ENCODE results near the gene F2.

The F2 gene

DNA sequence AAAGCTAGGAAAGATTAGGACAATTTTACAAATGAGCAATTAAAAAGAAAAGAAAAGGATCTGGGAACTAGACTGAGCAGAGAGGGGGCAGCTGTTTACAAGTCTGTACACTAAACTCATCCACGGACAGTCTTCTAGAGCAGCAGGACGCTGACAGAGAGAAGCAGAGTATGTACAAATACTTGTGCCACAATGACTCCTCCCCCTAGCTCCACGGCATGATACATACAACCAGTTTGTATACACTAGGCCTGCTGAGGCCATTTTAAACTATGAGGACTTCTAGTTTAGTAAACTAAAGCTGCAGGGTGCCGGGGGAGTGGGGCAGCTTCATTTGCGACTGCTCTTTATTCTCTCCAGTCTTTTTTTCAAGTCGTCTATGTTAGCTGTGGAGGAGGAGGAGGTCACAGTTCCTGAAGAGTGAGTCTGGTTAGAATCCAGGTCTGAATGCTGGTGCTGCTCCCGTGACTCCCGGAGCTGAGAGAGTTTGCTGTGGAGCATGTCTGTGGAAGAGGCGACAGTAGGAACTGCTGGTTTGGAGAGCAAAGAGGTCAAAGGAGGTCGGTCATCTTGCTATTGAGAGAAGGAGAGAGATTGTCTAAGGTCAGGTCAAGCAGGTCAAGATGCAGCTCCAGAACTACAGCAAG, 24.8 kb downstream of the F2 start:
- DNase-seq: no peak

DNA sequence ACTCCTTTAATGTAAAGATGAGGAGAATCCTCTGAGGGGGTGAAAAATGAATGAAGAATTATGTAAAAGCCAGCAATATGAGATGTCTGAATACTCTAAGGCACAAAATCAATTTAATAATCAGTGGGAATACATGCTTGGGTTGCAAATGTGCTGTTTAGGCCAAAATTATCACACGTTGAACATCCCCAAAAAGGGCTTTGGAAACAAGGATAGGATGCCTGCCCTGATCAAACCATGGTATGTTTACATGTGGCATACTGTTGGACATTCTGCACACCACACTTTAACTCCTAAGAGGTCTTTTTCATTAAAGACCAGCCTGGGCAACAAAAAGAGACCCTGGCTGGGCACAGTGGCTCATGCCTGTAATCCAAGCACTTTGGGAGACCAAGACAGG, 26.3 kb downstream of the F2 start:
- DNase-seq: no peak

DNA sequence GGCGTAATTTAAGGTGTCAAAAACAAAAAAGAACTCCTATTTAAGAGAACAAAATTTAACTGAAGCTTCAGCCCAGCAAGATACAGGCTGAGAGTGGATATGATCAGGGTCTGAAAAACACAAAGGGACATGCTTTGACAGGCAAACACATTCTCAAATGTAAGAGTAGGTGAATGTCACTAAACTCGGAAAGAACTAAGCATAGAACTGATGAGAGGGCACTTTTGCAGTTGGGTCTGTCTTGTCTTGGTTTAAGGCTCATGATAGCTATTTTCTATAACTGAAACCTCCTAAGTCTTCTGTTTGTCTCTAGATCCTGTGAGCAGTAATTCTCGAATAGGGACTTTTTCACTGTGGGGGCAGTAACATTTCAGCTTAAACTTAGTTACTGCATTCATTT, 27.0 kb downstream of the F2 start:
- DNase-seq: no peak

DNA sequence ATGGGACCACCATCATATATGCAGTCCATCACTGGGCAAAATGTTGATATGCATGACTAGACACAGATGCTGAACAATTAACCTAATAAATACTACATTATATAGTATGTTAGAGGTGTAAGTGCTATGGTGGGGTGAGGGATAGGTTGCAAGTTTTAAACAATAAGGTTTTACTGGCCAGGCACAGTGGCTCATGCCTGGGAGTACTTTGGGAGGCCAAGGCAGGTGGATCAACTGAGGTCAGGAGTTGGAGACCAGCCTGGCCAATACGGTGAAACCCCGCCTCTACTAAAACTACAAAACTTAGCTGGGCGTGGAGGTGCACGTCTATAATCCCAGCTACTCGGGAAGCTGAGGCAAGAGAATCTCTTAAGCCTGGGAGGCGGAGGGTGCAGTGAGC, 28.1 kb downstream of the F2 start:
- no peak for DNase-seq

DNA sequence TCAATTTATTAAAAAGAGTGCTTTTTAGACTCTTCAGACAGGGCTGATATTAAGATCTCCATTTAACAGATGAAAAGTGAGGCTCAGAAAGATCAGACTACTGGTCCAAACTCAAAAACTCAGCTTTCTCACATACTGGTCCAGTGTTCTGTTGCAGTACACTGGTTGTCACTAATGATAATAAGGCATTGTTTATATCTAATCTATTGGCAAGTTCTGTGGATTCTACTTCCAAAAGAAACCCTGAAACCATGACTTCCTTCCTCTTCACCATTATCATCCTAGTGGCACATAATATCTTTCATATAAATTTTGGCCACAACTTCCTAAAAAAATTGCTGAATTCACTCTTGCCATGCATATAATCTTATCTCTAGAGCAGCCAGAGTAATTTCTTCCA, 36.9 kb downstream of the F2 start:
- DNase-seq: no peak

DNA sequence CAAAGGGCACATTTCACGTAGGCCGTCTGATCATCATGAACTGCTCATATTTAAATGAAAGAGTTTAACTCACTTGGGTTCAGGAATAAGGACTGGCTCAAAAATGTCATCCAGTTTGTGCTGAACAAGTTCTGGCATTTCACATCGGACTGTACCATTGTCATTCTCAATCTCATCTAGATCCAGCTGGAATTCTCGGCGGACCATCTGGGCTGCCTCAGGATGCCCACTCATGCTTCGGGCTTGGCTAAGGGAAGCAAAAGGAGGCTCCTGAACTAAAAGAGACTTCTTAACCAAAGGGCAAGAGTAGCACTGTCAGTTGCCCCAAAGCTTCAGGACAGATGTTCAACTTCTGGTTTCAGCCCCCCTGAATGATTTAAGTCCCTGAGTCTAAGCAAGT, 40.2 kb downstream of the F2 start:
- DNase-seq: no peak

DNA sequence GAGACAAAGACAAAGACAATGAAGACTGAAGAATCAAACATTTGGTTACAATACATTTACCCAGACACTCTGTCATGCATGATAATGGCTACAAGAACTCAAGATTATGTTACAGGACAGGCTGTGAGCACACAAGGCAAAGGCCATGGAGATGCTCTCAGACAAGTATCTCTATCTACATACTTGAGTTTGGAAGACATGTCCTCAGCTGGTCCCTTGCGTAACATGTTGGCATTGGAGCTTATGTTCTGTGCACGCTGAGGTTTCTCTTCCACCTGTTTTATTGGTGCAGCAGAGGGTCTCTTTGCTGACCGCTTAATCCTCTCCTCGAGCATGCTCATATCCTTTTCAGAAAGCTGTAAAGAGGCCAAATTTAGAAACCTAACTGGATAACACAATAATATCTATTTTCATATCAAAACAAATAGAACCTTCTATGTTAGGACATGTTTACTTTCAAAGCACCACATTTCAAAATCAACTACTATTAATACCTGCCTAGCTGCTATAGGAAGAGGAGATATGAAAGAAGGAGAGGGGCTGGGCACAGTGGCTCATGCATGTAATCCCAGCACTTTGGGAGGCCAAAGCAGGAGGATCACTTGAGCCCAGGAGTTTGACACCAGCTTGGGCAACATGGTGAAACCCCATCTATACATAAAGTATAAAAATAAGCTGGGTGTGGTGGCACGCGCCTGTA, 41.6 kb downstream of the F2 start:
- DNase-seq: no peak

DNA sequence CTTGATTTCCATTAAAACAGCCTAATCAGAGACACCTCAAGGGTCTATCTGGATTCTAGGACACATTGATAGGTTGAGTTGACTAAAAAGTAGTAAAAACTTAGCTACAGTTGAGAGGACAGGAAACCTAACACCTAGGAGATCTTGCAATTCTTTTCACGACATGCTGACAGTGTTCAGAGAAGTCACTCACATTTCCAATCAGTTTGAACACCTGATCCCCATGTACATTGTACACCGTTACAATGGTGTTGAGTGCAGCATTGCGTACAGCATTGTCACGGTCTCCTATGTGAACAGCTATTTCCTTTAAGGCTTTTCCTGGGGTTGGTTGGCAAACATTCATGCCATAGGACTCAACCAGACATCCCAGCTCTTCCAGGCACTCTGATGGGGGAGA, 42.8 kb downstream of the F2 start:
- DNase-seq: no peak

DNA sequence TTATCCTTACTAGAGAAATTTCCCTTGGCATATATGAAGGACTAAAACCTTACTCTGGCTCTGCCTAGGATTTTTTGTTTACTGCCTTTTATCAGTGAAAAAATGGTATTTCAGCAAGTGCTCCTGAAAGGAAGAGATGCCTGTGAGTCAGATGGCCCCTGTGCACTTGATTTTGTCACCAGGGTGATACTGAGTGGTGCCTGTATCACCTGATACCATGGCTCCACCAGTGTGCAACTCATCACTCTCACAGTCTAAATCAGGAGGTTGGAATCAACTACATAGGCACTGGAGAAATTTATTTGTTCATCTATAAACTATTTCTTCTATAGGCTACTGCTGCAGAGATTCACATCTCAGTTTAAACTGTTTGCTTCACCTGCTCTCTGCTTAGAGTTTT, 43.2 kb downstream of the F2 start:
- DNase-seq: no peak

DNA sequence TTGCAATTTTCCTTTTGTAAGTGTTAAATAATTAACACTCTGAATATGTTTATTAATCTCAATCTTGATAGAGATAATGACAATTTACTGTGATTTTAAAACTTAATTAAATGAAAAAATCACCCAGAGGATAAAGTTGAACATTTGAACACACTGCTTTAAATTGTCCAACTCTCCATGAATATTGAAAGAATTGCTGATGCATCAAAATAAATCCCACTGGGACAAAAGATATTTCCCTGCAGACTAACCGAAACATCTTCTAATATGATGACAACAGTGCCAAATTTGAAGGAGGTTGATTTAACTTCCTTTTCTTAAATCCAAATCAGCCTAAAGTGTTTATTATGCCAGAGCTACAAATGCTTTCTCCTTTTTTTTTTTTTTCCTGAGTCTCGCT, 47.6 kb downstream of the F2 start:
- DNase-seq: no peak

DNA sequence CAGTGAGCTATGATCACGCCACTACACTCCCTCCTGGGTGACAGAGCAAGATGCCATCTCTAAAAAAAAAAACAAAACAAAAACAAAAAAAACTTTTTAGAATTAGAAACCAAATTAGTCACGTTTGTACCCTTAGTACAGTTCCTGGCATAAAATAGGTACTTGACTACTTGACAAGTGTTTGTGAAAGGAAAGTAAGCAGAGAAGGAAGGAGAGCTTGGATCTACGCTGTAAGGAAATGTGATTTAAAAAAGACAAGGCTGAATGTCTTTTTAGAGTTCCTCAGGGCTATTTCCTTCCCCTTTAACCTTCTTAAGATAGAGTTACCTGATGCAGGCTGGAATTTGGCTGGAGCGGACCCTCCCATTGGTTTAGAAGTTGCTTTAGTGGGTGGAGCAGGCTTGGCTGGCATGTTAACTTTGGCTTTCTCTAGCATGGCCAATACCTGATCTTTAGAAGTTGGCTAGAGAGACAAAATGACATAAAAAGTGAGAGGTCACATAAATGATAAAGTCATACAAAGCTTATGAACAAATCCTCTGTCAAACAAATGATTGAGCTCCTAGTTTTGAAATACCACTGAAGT, 50.7 kb downstream of the F2 start:
- no peak for DNase-seq

DNA sequence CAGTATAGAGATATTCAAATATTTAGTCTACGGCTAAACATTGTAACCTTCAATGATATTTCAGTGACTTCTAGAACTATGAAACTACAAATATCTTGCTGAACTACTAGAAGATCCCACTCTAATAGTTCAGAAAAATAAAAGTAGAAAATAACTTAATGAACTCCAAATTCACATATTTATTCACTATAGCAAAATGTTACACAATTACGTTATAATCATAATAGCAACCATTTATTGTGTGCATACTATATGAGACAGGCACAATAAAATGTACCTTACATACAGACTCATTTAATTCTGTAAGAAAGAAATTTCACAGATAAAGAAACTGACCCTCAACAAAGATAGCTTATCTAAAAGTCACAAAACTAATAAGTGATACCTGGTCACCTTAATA, 57.9 kb downstream of the F2 start:
- no peak for DNase-seq

DNA sequence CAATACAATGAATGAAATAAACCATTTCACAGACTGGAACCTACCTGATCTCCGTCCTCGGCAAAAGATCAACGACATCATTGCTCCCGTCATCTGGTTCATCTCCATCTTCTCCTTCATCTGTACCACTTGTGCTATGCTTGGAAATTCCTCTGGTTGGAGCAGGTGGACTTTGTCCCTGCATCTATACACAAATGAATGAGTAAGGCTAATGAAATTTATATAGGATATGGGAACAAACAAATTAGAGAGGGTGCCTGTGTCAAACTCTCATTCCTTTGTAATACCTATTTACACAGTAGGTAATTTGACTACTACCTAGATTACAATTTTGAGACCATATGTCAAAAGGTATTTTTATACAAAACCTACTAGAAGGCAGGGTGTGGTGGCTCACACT, 59.4 kb downstream of the F2 start:
- no peak for DNase-seq
